RWPE2 (cell line): Measurements from ENCODE around the gene RNF215.

Experiments used
- ATAC-seq: fragments of 200-7000 bp; cut with Tn5 transposase; 3 replicates; pipeline ENCODE4 v1.9.1; 2021; ENCODE audit warnings: low read depth
- DNase-seq: peaks from one replicate; pipeline ENCODE4 v3.0.0-alpha.2; 2020; ENCODE audit warnings: low spot score
- H3K27ac ChIP-seq: fragments of 450-650 bp; 2 replicates; pipeline ENCODE4 v1.5.1; 2017; ENCODE audit warnings: mild to moderate bottlenecking; ENCODE audit not compliant: poor library complexity, severe bottlenecking
- H3K27me3 ChIP-seq: fragments of 250-450 bp; sonication (Bioruptor Pico); 2 replicates; pipeline ENCODE4 v1.5.1; 2021; ENCODE audit warnings: mild to moderate bottlenecking, moderate library complexity; ENCODE audit not compliant: insufficient read depth, poor library complexity, severe bottlenecking
- H3K36me3 ChIP-seq: fragments of 250-450 bp; sonication (Bioruptor Pico); 2 replicates; pipeline ENCODE4 v1.5.1; 2020; ENCODE audit warnings: low read depth, mild to moderate bottlenecking, moderate library complexity
- H3K4me1 ChIP-seq: fragments of 250-450 bp; sonication (Bioruptor Pico); 2 replicates; pipeline ENCODE4 v1.5.1; 2021; ENCODE audit warnings: mild to moderate bottlenecking, moderate library complexity; ENCODE audit not compliant: insufficient read depth, poor library complexity, severe bottlenecking
- H3K4me3 ChIP-seq: fragments of 250-450 bp; sonication (Bioruptor Pico); 2 replicates; pipeline ENCODE4 v1.5.1; 2021; ENCODE audit warnings: mild to moderate bottlenecking, moderate library complexity; ENCODE audit not compliant: severe bottlenecking
- H3K9me3 ChIP-seq: fragments of 250-450 bp; sonication (Bioruptor Pico); 2 replicates; pipeline ENCODE4 v1.5.1; 2021; ENCODE audit warnings: mild to moderate bottlenecking, moderate library complexity; ENCODE audit not compliant: severe bottlenecking
- TF ChIP-seq, protein P1 (sequence below): fragments of 450-650 bp; IDR thresholded peaks from one replicate; pipeline ENCODE4 v1.5.1; 2017; ENCODE audit warnings: mild to moderate bottlenecking, moderate library complexity; ENCODE audit not compliant: poor library complexity, severe bottlenecking

The RNF215 gene

DNA sequence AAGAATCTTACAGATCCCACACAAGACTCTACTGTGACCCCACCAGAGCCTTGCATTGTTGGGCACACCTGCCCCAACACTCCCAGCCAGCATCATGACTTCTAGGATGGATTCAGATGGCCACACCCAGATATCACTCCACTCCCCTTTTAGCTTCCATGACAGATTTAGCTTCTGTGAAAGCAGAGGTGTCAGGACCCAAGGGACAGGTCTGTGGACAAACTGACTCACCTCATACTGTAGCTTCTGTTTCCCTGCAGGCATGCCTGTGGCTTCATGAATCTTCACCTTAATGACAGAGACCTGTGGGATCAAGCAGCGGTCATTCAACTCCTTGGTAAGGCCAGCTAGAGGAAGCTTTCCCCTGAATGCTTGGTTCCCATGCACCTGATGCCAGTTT lies 52.0 kb downstream of the RNF215 start:
- TF ChIP-seq, protein P1, sequence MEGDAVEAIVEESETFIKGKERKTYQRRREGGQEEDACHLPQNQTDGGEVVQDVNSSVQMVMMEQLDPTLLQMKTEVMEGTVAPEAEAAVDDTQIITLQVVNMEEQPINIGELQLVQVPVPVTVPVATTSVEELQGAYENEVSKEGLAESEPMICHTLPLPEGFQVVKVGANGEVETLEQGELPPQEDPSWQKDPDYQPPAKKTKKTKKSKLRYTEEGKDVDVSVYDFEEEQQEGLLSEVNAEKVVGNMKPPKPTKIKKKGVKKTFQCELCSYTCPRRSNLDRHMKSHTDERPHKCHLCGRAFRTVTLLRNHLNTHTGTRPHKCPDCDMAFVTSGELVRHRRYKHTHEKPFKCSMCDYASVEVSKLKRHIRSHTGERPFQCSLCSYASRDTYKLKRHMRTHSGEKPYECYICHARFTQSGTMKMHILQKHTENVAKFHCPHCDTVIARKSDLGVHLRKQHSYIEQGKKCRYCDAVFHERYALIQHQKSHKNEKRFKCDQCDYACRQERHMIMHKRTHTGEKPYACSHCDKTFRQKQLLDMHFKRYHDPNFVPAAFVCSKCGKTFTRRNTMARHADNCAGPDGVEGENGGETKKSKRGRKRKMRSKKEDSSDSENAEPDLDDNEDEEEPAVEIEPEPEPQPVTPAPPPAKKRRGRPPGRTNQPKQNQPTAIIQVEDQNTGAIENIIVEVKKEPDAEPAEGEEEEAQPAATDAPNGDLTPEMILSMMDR: no peak
- peaks cover 85% of the 10 kb centered on the region for H3K36me3 ChIP-seq
- H3K4me1 ChIP-seq: no peaks in the 10 kb centered on the region
- no peak overlapping the region for H3K4me3 ChIP-seq
- no peaks in the 10 kb centered on the region for H3K9me3 ChIP-seq
- DNase-seq: no peak
- ATAC-seq: no peak
- H3K27ac ChIP-seq: no peak overlapping the region
- no peaks in the 10 kb centered on the region for H3K27me3 ChIP-seq

DNA sequence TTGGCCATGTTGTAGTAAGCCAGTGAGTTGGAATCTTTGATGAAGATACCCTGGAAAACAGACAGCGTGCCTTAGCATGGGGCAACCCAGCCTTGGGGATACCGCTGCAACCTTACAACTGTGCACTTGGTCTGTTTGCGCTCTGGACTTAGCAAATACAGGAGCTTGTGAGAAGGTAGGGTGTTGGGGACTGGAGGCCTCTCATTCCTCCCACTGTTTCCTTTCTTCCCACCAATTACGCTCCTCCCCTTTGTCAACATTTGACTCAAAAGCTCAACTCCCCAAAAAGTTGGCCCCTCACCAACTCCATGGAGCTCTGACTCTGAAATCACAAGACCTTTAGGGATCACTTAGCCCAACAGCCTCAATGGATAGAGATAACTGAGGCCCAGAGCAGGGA lies 52.6 kb downstream of the RNF215 start:
- ATAC-seq: no peak
- TF ChIP-seq, protein P1: no peak
- H3K27ac ChIP-seq: no peak overlapping the region
- H3K4me1 ChIP-seq: no peaks in the 10 kb centered on the region
- H3K27me3 ChIP-seq: no peaks in the 10 kb centered on the region
- no peaks in the 10 kb centered on the region for H3K9me3 ChIP-seq
- peaks cover 79% of the 10 kb centered on the region for H3K36me3 ChIP-seq
- H3K4me3 ChIP-seq: no peak overlapping the region
- no peak for DNase-seq

DNA sequence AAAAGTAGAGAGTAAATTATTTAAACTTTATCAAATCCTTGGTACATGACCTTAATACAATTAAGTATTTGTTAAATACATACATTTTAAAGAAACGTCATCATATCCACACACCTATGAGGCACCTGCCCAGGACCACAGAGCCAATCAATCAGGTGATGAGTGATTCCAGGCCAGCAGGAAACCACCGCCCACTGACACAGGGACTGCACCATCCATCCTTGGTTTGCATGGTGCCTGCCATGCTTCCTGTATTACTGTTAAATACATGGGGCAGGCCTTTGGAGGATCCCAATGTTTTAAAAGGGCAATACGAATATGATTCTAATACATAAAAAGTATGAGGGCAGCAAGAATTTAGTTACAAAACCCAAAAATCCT lies 53.5 kb downstream of the RNF215 start:
- Histone ChIP-seq H3K4me1 (no peaks in the 10 kb centered on the region), H3K9me3 (no peaks in the 10 kb centered on the region), H3K27ac (no peak overlapping the region), H3K27me3 (no peaks in the 10 kb centered on the region), H3K36me3 (peaks cover 69% of the 10 kb centered on the region), H3K4me3 (no peak overlapping the region)
- ATAC-seq: no peak
- TF ChIP-seq, protein P1: no peak
- no peak for DNase-seq

DNA sequence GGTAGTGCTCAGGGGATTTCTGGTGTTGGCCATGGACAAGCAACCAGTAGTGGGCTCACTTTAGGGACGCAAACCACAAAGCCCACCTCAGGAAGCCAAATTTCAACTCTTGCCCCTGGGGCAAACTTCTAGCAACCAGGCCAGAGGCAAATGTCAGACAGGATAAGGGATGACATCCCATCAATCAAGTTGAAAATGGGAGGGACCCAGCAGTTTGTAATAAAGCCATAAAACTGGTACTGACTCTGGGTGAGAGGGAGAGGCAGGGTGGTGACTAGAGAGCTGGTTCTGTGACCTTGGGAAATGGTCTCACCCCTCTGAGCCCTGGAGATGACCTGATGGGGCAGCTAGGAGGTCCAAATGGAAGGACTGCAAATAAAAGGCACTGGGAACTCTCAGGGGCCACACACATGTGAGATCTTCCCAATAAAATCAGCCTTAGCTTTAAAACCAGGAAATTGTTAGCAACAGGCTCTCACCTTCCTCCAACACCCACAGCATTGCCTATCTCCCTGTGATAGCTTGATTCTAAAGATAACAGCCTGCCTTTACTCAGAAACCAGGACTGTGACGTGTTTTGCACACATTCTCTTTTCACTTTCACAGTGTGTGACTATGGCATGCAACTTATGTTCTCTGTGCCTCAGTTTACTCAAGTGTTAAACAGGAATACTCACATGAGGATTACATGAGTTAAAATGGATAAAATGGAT lies 54.1 kb downstream of the RNF215 start:
- no peaks in the 10 kb centered on the region for H3K4me1 ChIP-seq
- H3K4me3 ChIP-seq: no peak overlapping the region
- H3K27me3 ChIP-seq: no peaks in the 10 kb centered on the region
- H3K9me3 ChIP-seq: no peaks in the 10 kb centered on the region
- peaks cover 64% of the 10 kb centered on the region for H3K36me3 ChIP-seq
- TF ChIP-seq, protein P1: no peak
- ATAC-seq: no peak
- no peak for DNase-seq
- H3K27ac ChIP-seq: no peak overlapping the region

DNA sequence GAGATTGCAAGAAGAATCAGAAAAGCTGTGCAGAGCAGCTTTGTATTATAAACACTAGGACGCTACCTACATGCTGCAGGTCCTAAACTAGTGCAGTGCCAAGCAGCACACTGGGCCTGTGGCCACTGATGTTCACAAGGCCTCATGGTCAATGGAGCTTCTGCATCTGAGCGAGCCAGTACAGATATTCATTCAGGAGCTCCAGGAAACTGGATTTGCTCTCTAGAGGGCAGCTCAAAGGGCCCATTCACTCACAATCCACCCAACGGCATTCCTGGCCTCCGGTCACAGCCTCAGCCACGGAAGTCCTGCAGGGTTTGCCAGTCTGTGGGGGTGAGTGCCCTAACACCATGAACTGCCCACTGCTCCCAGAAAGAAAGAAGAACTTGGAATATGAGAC lies 54.7 kb downstream of the RNF215 start:
- no peak for ATAC-seq
- peaks cover 4% of the 10 kb centered on the region for H3K4me1 ChIP-seq
- H3K4me3 ChIP-seq: no peak overlapping the region
- DNase-seq: no peak
- H3K27ac ChIP-seq: no peak overlapping the region
- H3K36me3 ChIP-seq: peaks cover 58% of the 10 kb centered on the region
- no peaks in the 10 kb centered on the region for H3K9me3 ChIP-seq
- TF ChIP-seq, protein P1: no peak
- no peaks in the 10 kb centered on the region for H3K27me3 ChIP-seq
